H9 (cell line): ENCODE data around the gene PLRG1. TPM values are rescaled to one million over a fixed set of nuclear protein-coding genes. Genes with fewer than 3 reads are reported as not detected.

Source experiments
- DNase-seq: peaks from one replicate; pipeline ENCODE4 v3.0.0-alpha.2; 2017
- H2AFZ ChIP-seq: one replicate; pipeline ENCODE4 v1.6.1; 2013; ENCODE audit warnings: mild to moderate bottlenecking, low read length, control low read depth, moderate library complexity
- H2AK5ac ChIP-seq: 2 replicates; pipeline ENCODE4 v1.6.1; 2013; ENCODE audit warnings: low read length, control low read depth, mixed read lengths; ENCODE audit not compliant: insufficient read length
- H2BK120ac ChIP-seq: one replicate; pipeline ENCODE4 v1.6.1; 2013; ENCODE audit warnings: low read depth, mild to moderate bottlenecking, low read length, control low read depth, inconsistent platforms; ENCODE audit not compliant: poor library complexity, severe bottlenecking
- H2BK12ac ChIP-seq: 2 replicates; pipeline ENCODE4 v1.6.1; 2013; ENCODE audit warnings: low read length, control low read depth, mixed read lengths, low read depth; ENCODE audit not compliant: insufficient read length
- H2BK15ac ChIP-seq: 2 replicates; pipeline ENCODE4 v1.6.1; 2013; ENCODE audit warnings: low read depth, low read length, control low read depth
- H2BK20ac ChIP-seq: one replicate; pipeline ENCODE4 v1.6.1; 2013; ENCODE audit warnings: low read depth, mild to moderate bottlenecking, low read length, control low read depth, inconsistent platforms; ENCODE audit not compliant: poor library complexity, severe bottlenecking
- H2BK5ac ChIP-seq: 2 replicates; pipeline ENCODE4 v1.6.1; 2013; ENCODE audit warnings: low read length, control low read depth, mixed read lengths; ENCODE audit not compliant: insufficient read length
- H3K14ac ChIP-seq: 2 replicates; pipeline ENCODE4 v1.6.1; 2013; ENCODE audit warnings: low read length, control low read depth; ENCODE audit not compliant: insufficient read depth
- H3K18ac ChIP-seq: 2 replicates; pipeline ENCODE4 v1.6.1; 2013; ENCODE audit warnings: low read depth, mild to moderate bottlenecking, mixed read lengths, low read length, control low read depth; ENCODE audit not compliant: insufficient read length
- H3K23ac ChIP-seq: 2 replicates; pipeline ENCODE4 v1.6.1; 2013; ENCODE audit warnings: low read length, control low read depth, mixed read lengths, low read depth; ENCODE audit not compliant: insufficient read length
- H3K23me2 ChIP-seq: 2 replicates; pipeline ENCODE4 v1.6.1; 2013; ENCODE audit warnings: low read depth, mild to moderate bottlenecking, mixed read lengths, low read length, control low read depth; ENCODE audit not compliant: insufficient read length, poor library complexity, severe bottlenecking
- H3K27ac ChIP-seq: 2 replicates; pipeline ENCODE4 v1.5.1; 2013; ENCODE audit warnings: low read length, control low read depth, mixed read lengths, low read depth; ENCODE audit not compliant: insufficient read length
- H3K27me3 ChIP-seq: 2 replicates; pipeline ENCODE4 v1.6.1; 2013; ENCODE audit warnings: low read length, control low read depth, inconsistent platforms; ENCODE audit not compliant: insufficient read depth
- H3K4ac ChIP-seq: 2 replicates; pipeline ENCODE4 v1.6.1; 2013; ENCODE audit warnings: low read depth, mild to moderate bottlenecking, control low read depth, inconsistent platforms, low read length, moderate library complexity
- H3K4me1 ChIP-seq: 2 replicates; pipeline ENCODE4 v1.6.1; 2013; ENCODE audit warnings: low read length, control low read depth, inconsistent platforms; ENCODE audit not compliant: insufficient read depth
- H3K4me2 ChIP-seq: 2 replicates; pipeline ENCODE4 v1.6.1; 2013; ENCODE audit warnings: low read length, control low read depth, mixed read lengths; ENCODE audit not compliant: insufficient read length, insufficient read depth
- H3K56ac ChIP-seq: 2 replicates; pipeline ENCODE4 v1.6.1; 2013; ENCODE audit warnings: low read depth, mild to moderate bottlenecking, mixed read lengths, low read length, control low read depth; ENCODE audit not compliant: insufficient read length
- H3K79me1 ChIP-seq: 2 replicates; pipeline ENCODE4 v1.6.1; 2013; ENCODE audit warnings: low read depth, mild to moderate bottlenecking, moderate library complexity, low read length, control low read depth, inconsistent platforms; ENCODE audit not compliant: insufficient read depth, poor library complexity, severe bottlenecking
- H3K79me2 ChIP-seq: 2 replicates; pipeline ENCODE4 v1.6.1; 2013; ENCODE audit warnings: low read length, control low read depth, inconsistent platforms; ENCODE audit not compliant: insufficient read depth
- H3K9ac ChIP-seq: 2 replicates; pipeline ENCODE4 v1.6.1; 2013; ENCODE audit warnings: low read length, control low read depth, mixed read lengths; ENCODE audit not compliant: insufficient read length; ENCODE audit errors: extremely low read depth
- H3K9me3 ChIP-seq: one replicate; pipeline ENCODE4 v1.6.1; 2013; ENCODE audit warnings: low read depth, low read length, inconsistent platforms; ENCODE audit not compliant: control insufficient read depth
- H3T11ph ChIP-seq: one replicate; pipeline ENCODE4 v1.6.1; 2013; ENCODE audit warnings: mild to moderate bottlenecking, low read length, control low read depth, inconsistent platforms
- H4K20me1 ChIP-seq: one replicate; pipeline ENCODE4 v1.6.1; 2013; ENCODE audit not compliant: control insufficient read depth, insufficient read length, insufficient read depth
- H4K5ac ChIP-seq: 2 replicates; pipeline ENCODE4 v1.6.1; 2013; ENCODE audit warnings: low read depth, mild to moderate bottlenecking, mixed read lengths, low read length, control low read depth; ENCODE audit not compliant: insufficient read length
- H4K8ac ChIP-seq: replicated peaks from 2 replicates; pipeline ENCODE4 v1.6.1; 2013; ENCODE audit warnings: low read length, control low read depth, mixed read lengths, low read depth; ENCODE audit not compliant: insufficient read length
- H4K91ac ChIP-seq: 2 replicates; pipeline ENCODE4 v1.6.1; 2013; ENCODE audit warnings: low read depth, mild to moderate bottlenecking, moderate library complexity, mixed read lengths, low read length, control low read depth; ENCODE audit not compliant: insufficient read length
- H3K27ac Mint-ChIP-seq, 3 experiments: 2 replicates in 2 of 3; 3 replicates in 1 of 3; pipeline ENCODE4 v1.8.0; 2020 to 2021; ENCODE audit warnings: mixed read lengths in 3 of 3, mild to moderate bottlenecking in 1 of 3, moderate library complexity in 1 of 3
- H3K27me3 Mint-ChIP-seq: 2 replicates; pipeline ENCODE4 v1.8.0; 2021; ENCODE audit warnings: low read depth, mild to moderate bottlenecking, moderate library complexity, mixed read lengths
- H3K36me3 Mint-ChIP-seq, 3 experiments: 2 replicates in 2 of 3; 3 replicates in 1 of 3; pipeline ENCODE4 v1.8.0; 2020 to 2021; ENCODE audit warnings: low read depth in 3 of 3, mixed read lengths in 3 of 3; ENCODE audit not compliant: insufficient read depth in 1 of 3
- H3K4me1 Mint-ChIP-seq, 2 experiments: 2 replicates each; pipeline ENCODE4 v1.8.0; 2020; ENCODE audit warnings: mixed read lengths in 2 of 2
- H3K4me3 Mint-ChIP-seq, 2 experiments: 2 replicates in 1 of 2; 3 replicates in 1 of 2; pipeline ENCODE4 v1.8.0; 2020 to 2021; ENCODE audit warnings: mild to moderate bottlenecking in 2 of 2, mixed read lengths in 2 of 2, moderate library complexity in 1 of 2
- H3K9me3 Mint-ChIP-seq, 2 experiments: 2 replicates in 1 of 2; 3 replicates in 1 of 2; pipeline ENCODE4 v1.8.0; 2020; ENCODE audit warnings: mild to moderate bottlenecking in 2 of 2, mixed read lengths in 2 of 2, moderate library complexity in 1 of 2
- CTCF ChIP-seq: fragments of 200-600 bp; sonication (generic); conservative IDR thresholded peaks from 3 replicates; pipeline ENCODE4 v1.8.0; 2021; ENCODE audit warnings: antibody characterized with exemption, mild to moderate bottlenecking
- WGBS: extraction: QIAGEN DNeasy Blood & Tissue Kit; methylation state at CpG from one replicate; pipeline ENCODE4 v1.1.7; 2013; ENCODE audit warnings: missing lambda C conversion rate, low lambda C conversion rate, mixed read lengths; ENCODE audit not compliant: insufficient read length; ENCODE audit errors: extremely low coverage; 5-methylcytosine and 5-hydroxymethylcytosine counted together
- total RNA-seq: library from RNA; stranded (reverse); gene quantifications from 2 replicates; pipeline ENCODE4 v1.2.1, GENCODE V29; 2021

Gene PLRG1
- total RNA-seq, 1 experiment from 2014 or later, result 113 TPM

- no peak overlapping the region for H2AFZ ChIP-seq
- WGBS, result no CpG with 5 or more reads among the region's 55 CpGs
- H3T11ph ChIP-seq, result no peak overlapping the region
- H2BK15ac ChIP-seq, result no peak overlapping the region
- no peak overlapping the region for H4K91ac ChIP-seq
- no peak overlapping the region for H3K23ac ChIP-seq
- Mint-ChIP-seq H3K27ac (no peak overlapping the region), H3K36me3 (peaks cover 0 to 2% (median 0%) of the 10 kb centered on the region in 3 experiments; a peak in 2 of 7 replicates), H3K4me3 (peak overlapping the region; percentile 72 to 80), H3K4me1 (peaks cover 9 to 15% of the 10 kb centered on the region in 2 experiments), H3K27me3 (peaks cover 80% of the 10 kb centered on the region), H3K9me3 (peaks cover 3% of the 10 kb centered on the region in 2 experiments; a peak in 3 of 5 replicates)
- H2AK5ac ChIP-seq, result no peak overlapping the region
- H3K27ac ChIP-seq, result no peak overlapping the region
- H3K56ac ChIP-seq, result no peak overlapping the region
- H3K4me1 ChIP-seq, result no peaks in the 10 kb centered on the region
- H2BK120ac ChIP-seq, result no peak overlapping the region
- H3K79me2 ChIP-seq, result no peaks in the 10 kb centered on the region
- no peak overlapping the region for H4K5ac ChIP-seq
- no peak overlapping the region for H3K9ac ChIP-seq
- no peak overlapping the region for H3K4ac ChIP-seq
- no peaks in the 10 kb centered on the region for H4K20me1 ChIP-seq
- H3K79me1 ChIP-seq, result no peaks in the 10 kb centered on the region
- peaks cover 27% of the 10 kb centered on the region; the same call in 1 of the 2 replicates for H3K27me3 ChIP-seq
- TF ChIP-seq CTCF, result no peak
- no peak overlapping the region for H2BK20ac ChIP-seq
- H2BK12ac ChIP-seq, result no peak overlapping the region
- peaks cover 20% of the 10 kb centered on the region for H3K23me2 ChIP-seq
- H3K14ac ChIP-seq, result peak overlapping the region; percentile 10; the same call in 1 of the 2 replicates
- no peak overlapping the region for H3K18ac ChIP-seq
- DNase-seq, result peak; percentile 49
- H2BK5ac ChIP-seq, result no peak overlapping the region
- no peaks in the 10 kb centered on the region for H3K9me3 ChIP-seq
- H3K4me2 ChIP-seq, result peak overlapping the region; percentile 48
- no peak overlapping the region for H4K8ac ChIP-seq
These were observed 60.0 kb downstream of the PLRG1 start for GRCh38 chr4:154490234-154490582.
